ENCODE measurements around the gene MFSD12.

MFSD12 gene

GRCh38 chr19:3557461-3558248 lies at the start of gene MFSD12:
Gene MFSD12 (minus strand): TSS chr19:3557586. CDS start chr19:3557403, 183 bp downstream.
- DNase-seq (ENCODE audit: low spot score) = peak; percentile 84

- no peak for DNase-seq (ENCODE audit: low spot score)
These were observed 49.4 kb upstream of the MFSD12 start, which contains the start of gene TBXA2R for GRCh38 chr19:3606690-3607289. Gene TBXA2R (minus strand): TSS chr19:3606875. CDS start chr19:3600634, 6,241 bp downstream.

- peak; percentile 58 for DNase-seq (ENCODE audit: low spot score)
These were observed 48.8 kb upstream of the MFSD12 start for GRCh38 chr19:3606174-3606689.

- DNase-seq (ENCODE audit: low spot score) = no peak
These were observed 48.4 kb upstream of the MFSD12 start for GRCh38 chr19:3605770-3606169.

GRCh38 chr19:3605361-3605760 lies 48.0 kb upstream of the MFSD12 start:
- no peak for DNase-seq (ENCODE audit: low spot score)

GRCh38 chr19:3604987-3605343 lies 47.6 kb upstream of the MFSD12 start:
- no peak for DNase-seq (ENCODE audit: low spot score)

- no peak for DNase-seq (ENCODE audit: low spot score)
These were observed 47.0 kb upstream of the MFSD12 start for GRCh38 chr19:3604227-3604986.

- DNase-seq (ENCODE audit: low spot score) = no peak
These were observed 45.9 kb upstream of the MFSD12 start for GRCh38 chr19:3603121-3603811.

GRCh38 chr19:3601021-3601420 lies 43.6 kb upstream of the MFSD12 start:
- no peak for DNase-seq (ENCODE audit: low spot score)

- DNase-seq (ENCODE audit: low spot score) = no peak
These were observed 42.4 kb upstream of the MFSD12 start for GRCh38 chr19:3599776-3600187.

GRCh38 chr19:3595521-3596061 lies 38.2 kb upstream of the MFSD12 start:
- DNase-seq (ENCODE audit: low spot score) = no peak

- no peak for DNase-seq (ENCODE audit: low spot score)
These were observed 35.8 kb upstream of the MFSD12 start for GRCh38 chr19:3593156-3593555.

- no peak for DNase-seq (ENCODE audit: low spot score)
These were observed 34.7 kb upstream of the MFSD12 start for GRCh38 chr19:3591876-3592613.

- DNase-seq (ENCODE audit: low spot score) = no peak
These were observed 33.7 kb upstream of the MFSD12 start for GRCh38 chr19:3590991-3591659.

GRCh38 chr19:3589949-3590348 lies 32.6 kb upstream of the MFSD12 start:
- no peak for DNase-seq (ENCODE audit: low spot score)

GRCh38 chr19:3589439-3589838 lies 32.1 kb upstream of the MFSD12 start:
- DNase-seq (ENCODE audit: low spot score) = no peak

- DNase-seq (ENCODE audit: low spot score) = no peak
These were observed 29.4 kb upstream of the MFSD12 start for GRCh38 chr19:3586707-3587346.

GRCh38 chr19:3586127-3586626 lies 28.8 kb upstream of the MFSD12 start:
- no peak for DNase-seq (ENCODE audit: low spot score)

- DNase-seq (ENCODE audit: low spot score) = no peak
These were observed 28.1 kb upstream of the MFSD12 start, which contains the start of gene GIPC3 for GRCh38 chr19:3585301-3586126. Gene GIPC3 (plus strand): TSS chr19:3585478. CDS start chr19:3585598, 120 bp downstream.
